Mucosa of rectum (tissue), 2 donors: ENCODE measurements around the gene NVL.

ENCODE experiments used
- H3K27ac ChIP-seq, 2 donors: one replicate each; pipeline ENCODE4 v1.7.0; 2013; ENCODE audit warnings: inconsistent platforms in 2 of 2, low read depth in 2 of 2, low read length in 2 of 2
- H3K27me3 ChIP-seq, 2 donors: one replicate each; pipeline ENCODE4 v1.7.0; 2013; ENCODE audit warnings: low read length in 2 of 2; ENCODE audit not compliant: control insufficient read depth in 2 of 2, insufficient read depth in 2 of 2
- H3K36me3 ChIP-seq, 2 donors: one replicate each; pipeline ENCODE4 v1.7.0; 2013; ENCODE audit warnings: low read length in 2 of 2; ENCODE audit not compliant: control insufficient read depth in 2 of 2, insufficient read depth in 2 of 2
- H3K4me1 ChIP-seq, 2 donors: one replicate each; pipeline ENCODE4 v1.7.0; 2013; ENCODE audit warnings: low read length in 2 of 2, mild to moderate bottlenecking in 1 of 2; ENCODE audit not compliant: control insufficient read depth in 2 of 2, insufficient read depth in 2 of 2
- H3K4me3 ChIP-seq, 2 donors: one replicate each; pipeline ENCODE4 v1.7.0; 2013; ENCODE audit warnings: low read length in 2 of 2
- H3K9ac ChIP-seq, 2 donors: one replicate each; pipeline ENCODE4 v1.7.0; 2013; ENCODE audit warnings: low read length in 2 of 2, low read depth in 1 of 2, mild to moderate bottlenecking in 1 of 2
- H3K9me3 ChIP-seq, 2 donors: one replicate each; pipeline ENCODE4 v1.7.0; 2013; ENCODE audit warnings: low read length in 2 of 2; ENCODE audit not compliant: control insufficient read depth in 2 of 2
- donor health status: healthy.
- donor health status: Normal muscosa, but diverticular disease.

Gene NVL

GRCh38 chr1:224183591-224184312 is 146.2 kb downstream of the NVL start:
- no peaks in the 10 kb centered on the region for H3K27me3 ChIP-seq

GRCh38 chr1:224182866-224183590 is 146.9 kb downstream of the NVL start, which contains the start of gene DEGS1:
Gene DEGS1 (plus strand): TSS chr1:224183240. CDS start chr1:224183337, 97 bp downstream.
- peak within 1 kb of the TSS; percentile 80 to 84 for H3K4me3 ChIP-seq
- no peaks in the 10 kb centered on the region for H3K9me3 ChIP-seq
- H3K36me3 ChIP-seq, result no peaks in the 10 kb centered on the region
- H3K9ac ChIP-seq, result peak within 1 kb of the TSS; percentile 79 to 88
- no peaks in the 10 kb centered on the region for H3K27me3 ChIP-seq
- peaks cover 7 to 16% of the 10 kb centered on the region in 2 donors for H3K4me1 ChIP-seq
- peak within 1 kb of the TSS; percentile 88 to 92 for H3K27ac ChIP-seq

More at GRCh38 chr1:224183591-224184312, 146.2 kb downstream of the NVL start:
- Histone ChIP-seq H3K9ac (peak overlapping the region; percentile 79 to 88), H3K36me3 (no peaks in the 10 kb centered on the region), H3K27ac (peak overlapping the region; percentile 88 to 92), H3K9me3 (no peaks in the 10 kb centered on the region), H3K4me3 (peak overlapping the region; percentile 75 to 80), H3K4me1 (peaks cover 7 to 16% of the 10 kb centered on the region in 2 donors)

DNA sequence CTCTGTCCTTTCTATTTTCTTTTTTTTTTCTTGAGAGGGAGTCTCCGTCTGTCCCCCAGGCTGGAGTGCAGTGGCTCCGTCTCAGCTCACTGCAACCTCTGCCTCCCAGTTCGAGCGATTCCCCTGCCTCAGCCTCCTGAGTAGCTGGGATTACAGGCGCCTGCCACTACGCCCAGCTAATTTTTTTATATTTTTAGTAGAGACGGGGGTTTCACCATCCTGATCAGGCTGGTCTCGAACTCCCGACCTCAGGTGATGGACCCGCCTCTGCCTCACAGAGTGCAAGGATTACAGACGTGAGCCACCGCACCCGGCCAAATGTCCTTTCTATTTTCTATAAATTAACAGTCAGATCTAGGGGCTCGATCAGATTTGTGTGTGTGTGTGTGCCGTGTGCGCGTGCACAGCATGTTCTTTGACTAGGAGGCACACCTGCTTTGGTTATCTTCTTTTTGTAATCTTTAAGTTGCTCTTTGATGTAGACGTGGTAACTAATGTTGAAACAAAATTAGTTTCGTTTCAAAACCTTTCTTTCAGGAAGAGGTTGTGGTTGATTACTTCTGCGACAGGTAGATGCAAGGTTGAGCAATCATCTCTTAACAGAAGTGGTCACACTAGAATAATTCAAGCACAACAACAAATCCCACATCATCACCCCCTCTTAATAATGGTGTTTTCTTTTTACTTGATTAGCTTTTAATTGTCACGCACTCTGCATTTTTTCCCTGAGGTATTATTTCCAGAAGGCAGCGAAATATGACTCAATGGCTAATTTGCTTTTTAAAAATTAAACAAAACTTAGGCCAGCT is 147.7 kb downstream of the NVL start:
- Histone ChIP-seq H3K27me3 (no peaks in the 10 kb centered on the region), H3K27ac (peak overlapping the region; percentile 88 to 92), H3K4me1 (peaks cover 7 to 16% of the 10 kb centered on the region in 2 donors), H3K9ac (peak overlapping the region; percentile 66 to 88), H3K9me3 (no peaks in the 10 kb centered on the region), H3K36me3 (no peaks in the 10 kb centered on the region), H3K4me3 (peak overlapping the region; percentile 80 to 84)

GRCh38 chr1:224181453-224181810 is 148.5 kb downstream of the NVL start:
- H3K36me3 ChIP-seq, result no peaks in the 10 kb centered on the region
- H3K4me1 ChIP-seq, result peaks cover 7 to 16% of the 10 kb centered on the region in 2 donors
- H3K9me3 ChIP-seq, result no peaks in the 10 kb centered on the region
- H3K27me3 ChIP-seq, result no peaks in the 10 kb centered on the region
- H3K9ac ChIP-seq, result no peak overlapping the region
- no peak overlapping the region for H3K4me3 ChIP-seq
- H3K27ac ChIP-seq, result no peak overlapping the region

GRCh38 chr1:224180783-224181452 is 149.1 kb downstream of the NVL start:
- Histone ChIP-seq H3K27ac (no peak overlapping the region), H3K4me1 (peaks cover 7 to 16% of the 10 kb centered on the region in 2 donors), H3K4me3 (no peak overlapping the region), H3K36me3 (no peaks in the 10 kb centered on the region), H3K27me3 (no peaks in the 10 kb centered on the region), H3K9me3 (no peaks in the 10 kb centered on the region), H3K9ac (no peak overlapping the region)

DNA sequence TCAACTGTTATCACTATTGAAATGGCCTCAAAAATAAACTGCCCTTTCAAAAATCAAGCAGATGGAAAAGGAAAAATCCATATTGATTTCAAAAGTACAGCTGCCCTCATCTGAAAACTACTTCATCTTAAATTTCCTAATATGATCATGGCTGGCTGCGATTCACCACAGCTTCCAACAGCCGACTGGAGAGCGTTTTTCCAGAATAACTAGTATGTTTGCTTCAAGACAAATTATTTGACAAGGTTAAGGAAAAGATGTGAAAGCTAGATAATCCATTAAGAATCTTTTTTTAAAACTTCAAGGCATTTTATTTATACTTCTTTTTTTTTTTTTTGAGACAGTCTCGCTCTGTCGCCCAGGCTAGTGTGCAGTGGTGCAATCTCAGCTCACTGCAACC is 151.1 kb downstream of the NVL start:
- Histone ChIP-seq H3K9me3 (no peaks in the 10 kb centered on the region), H3K36me3 (no peaks in the 10 kb centered on the region), H3K27ac (no peak overlapping the region), H3K9ac (no peak overlapping the region), H3K27me3 (no peaks in the 10 kb centered on the region), H3K4me1 (peaks cover under 1 to 7% of the 10 kb centered on the region in 2 donors), H3K4me3 (no peak overlapping the region)

DNA sequence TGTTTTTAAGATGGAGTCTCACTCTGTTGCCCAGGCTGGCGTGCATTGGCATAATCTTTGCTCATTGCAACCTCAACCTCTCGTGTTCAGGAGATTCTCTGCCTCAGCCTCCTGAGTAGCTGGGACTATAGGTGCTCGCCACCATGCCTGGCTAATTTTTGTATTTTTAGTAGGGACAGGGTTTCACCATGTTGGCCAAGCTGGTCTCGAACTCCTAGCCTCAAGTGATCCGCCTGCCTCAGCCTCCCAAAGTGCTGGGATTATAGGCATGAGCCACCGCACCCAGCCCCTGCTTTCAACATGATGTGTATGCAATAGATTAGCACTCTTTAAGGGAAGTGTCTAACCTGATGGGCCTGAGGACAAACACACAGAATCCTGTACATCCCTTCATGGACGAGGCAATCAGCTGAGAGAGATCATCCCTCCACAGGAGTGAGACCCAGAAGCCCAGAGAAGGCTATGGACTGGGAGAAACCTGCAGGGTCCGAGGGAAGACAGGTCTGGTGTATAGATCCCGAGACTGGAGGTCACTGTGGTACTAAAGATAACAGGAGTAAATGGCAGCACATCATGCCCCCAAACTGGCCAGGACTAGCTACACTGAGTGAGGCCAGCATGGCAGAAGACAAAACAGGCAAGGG is 152.5 kb downstream of the NVL start:
- no peaks in the 10 kb centered on the region for H3K36me3 ChIP-seq
- H3K9ac ChIP-seq, result no peak overlapping the region
- H3K27me3 ChIP-seq, result no peaks in the 10 kb centered on the region
- H3K9me3 ChIP-seq, result no peaks in the 10 kb centered on the region
- H3K4me1 ChIP-seq, result peaks cover 0 to 4% of the 10 kb centered on the region in 2 donors
- no peak overlapping the region for H3K27ac ChIP-seq
- no peak overlapping the region for H3K4me3 ChIP-seq
